Measurements from ENCODE around the gene LRRC3C.

DNA sequence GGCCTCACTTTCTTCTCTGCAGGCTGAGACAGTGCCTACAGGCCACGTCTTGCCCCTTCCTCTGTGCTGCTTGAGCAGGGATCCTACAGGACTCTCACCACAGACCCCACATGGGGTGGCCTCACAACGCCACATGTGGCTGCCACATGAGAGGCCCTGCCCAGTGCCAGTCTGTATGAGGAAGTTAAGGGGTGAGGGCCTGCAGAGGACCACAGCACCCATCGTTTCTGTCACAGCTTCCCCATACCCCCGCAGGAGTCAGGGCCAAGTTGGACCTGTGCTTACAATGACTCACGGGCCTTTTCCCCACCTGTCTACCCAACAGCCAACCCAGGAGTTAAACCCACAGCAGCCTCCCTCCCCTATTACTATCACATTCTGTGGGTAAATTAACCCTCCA lies 6.2 kb upstream of the LRRC3C start:
- TF ChIP-seq, protein P1, sequence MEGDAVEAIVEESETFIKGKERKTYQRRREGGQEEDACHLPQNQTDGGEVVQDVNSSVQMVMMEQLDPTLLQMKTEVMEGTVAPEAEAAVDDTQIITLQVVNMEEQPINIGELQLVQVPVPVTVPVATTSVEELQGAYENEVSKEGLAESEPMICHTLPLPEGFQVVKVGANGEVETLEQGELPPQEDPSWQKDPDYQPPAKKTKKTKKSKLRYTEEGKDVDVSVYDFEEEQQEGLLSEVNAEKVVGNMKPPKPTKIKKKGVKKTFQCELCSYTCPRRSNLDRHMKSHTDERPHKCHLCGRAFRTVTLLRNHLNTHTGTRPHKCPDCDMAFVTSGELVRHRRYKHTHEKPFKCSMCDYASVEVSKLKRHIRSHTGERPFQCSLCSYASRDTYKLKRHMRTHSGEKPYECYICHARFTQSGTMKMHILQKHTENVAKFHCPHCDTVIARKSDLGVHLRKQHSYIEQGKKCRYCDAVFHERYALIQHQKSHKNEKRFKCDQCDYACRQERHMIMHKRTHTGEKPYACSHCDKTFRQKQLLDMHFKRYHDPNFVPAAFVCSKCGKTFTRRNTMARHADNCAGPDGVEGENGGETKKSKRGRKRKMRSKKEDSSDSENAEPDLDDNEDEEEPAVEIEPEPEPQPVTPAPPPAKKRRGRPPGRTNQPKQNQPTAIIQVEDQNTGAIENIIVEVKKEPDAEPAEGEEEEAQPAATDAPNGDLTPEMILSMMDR (IDR thresholded peaks at IDR 0.05; ENCODE audit: insufficient read depth, low read depth, low read length), result no peak
- no peak for TF ChIP-seq EZH2 (IDR thresholded peaks at IDR 0.05; ENCODE audit: insufficient read depth, low read length)
